Mesodermal cell (in vitro differentiated cells): ENCODE measurements around the gene YAE1.

Source experiments
- H3K27ac ChIP-seq: 2 replicates; pipeline ENCODE4 v1.7.0; 2013; ENCODE audit warnings: mild to moderate bottlenecking, low read depth, low read length, moderate library complexity; ENCODE audit not compliant: severe bottlenecking
- H3K36me3 ChIP-seq: 2 replicates; pipeline ENCODE4 v1.7.1; 2013; ENCODE audit warnings: mild to moderate bottlenecking, low read length, moderate library complexity; ENCODE audit not compliant: control insufficient read depth, insufficient read depth
- H3K4me1 ChIP-seq: one replicate; pipeline ENCODE4 v1.7.1; 2013; ENCODE audit warnings: mild to moderate bottlenecking, low read length; ENCODE audit not compliant: insufficient read depth, control insufficient read depth, poor library complexity, severe bottlenecking
- H3K4me3 ChIP-seq: 2 replicates; pipeline ENCODE4 v1.7.0; 2013; ENCODE audit warnings: low read length, control low read depth, mild to moderate bottlenecking; ENCODE audit not compliant: insufficient read depth, poor library complexity, severe bottlenecking; ENCODE audit errors: extremely low read depth
- H3K9me3 ChIP-seq: 2 replicates; pipeline ENCODE4 v1.7.1; 2013; ENCODE audit warnings: mild to moderate bottlenecking, low read length, moderate library complexity; ENCODE audit not compliant: control insufficient read depth
- WGBS, 2 experiments: methylation state at CpG; one replicate each; pipeline ENCODE4 v1.1.5; 2013; ENCODE audit warnings: missing lambda C conversion rate in 2 of 2; ENCODE audit not compliant: insufficient coverage in 2 of 2; 5-methylcytosine and 5-hydroxymethylcytosine counted together

The YAE1 gene

DNA sequence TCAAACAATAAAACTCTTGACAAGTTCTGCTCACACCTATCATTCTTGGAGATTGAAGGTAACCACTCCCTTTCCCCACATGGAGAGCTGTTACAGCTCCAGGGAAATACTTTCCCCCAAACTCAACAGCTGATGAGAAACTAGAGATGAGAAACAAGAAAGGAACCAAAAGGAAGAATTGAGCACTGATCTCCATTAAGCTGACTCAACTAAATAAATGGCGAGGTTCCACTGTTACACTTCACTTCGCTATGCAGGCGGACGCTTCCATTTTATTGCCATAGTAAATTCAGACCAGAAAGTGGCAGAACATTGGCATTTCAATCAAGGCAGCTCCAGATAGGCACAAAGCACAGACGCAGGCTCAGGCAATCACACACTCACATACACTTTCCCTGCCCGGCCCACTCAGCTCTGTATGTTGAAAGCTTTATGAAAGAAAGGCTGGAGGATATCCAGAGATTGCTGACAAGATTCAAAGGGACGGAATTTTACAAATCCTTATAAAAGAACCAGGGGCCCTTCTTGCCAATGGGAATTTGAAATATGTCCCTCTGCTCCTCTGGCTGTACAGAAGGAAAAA is 11.5 kb upstream of the YAE1 start:
- H3K27ac ChIP-seq, result no peak overlapping the region
- H3K9me3 ChIP-seq, result no peaks in the 10 kb centered on the region
- 88 to 98% methylated on average over 5 of the region's 7 CpGs for WGBS, 2 experiments
- no peak overlapping the region for H3K4me3 ChIP-seq
- H3K36me3 ChIP-seq, result no peaks in the 10 kb centered on the region
- no peaks in the 10 kb centered on the region for H3K4me1 ChIP-seq

GRCh38 chr7:39557222-39557621 is 9.0 kb upstream of the YAE1 start:
- Histone ChIP-seq H3K4me1 (peaks cover 5% of the 10 kb centered on the region), H3K4me3 (no peak overlapping the region), H3K9me3 (no peaks in the 10 kb centered on the region), H3K36me3 (no peaks in the 10 kb centered on the region), H3K27ac (no peak overlapping the region)
- no CpG with 5 or more reads among the region's 1 CpG for WGBS, 2 experiments

DNA sequence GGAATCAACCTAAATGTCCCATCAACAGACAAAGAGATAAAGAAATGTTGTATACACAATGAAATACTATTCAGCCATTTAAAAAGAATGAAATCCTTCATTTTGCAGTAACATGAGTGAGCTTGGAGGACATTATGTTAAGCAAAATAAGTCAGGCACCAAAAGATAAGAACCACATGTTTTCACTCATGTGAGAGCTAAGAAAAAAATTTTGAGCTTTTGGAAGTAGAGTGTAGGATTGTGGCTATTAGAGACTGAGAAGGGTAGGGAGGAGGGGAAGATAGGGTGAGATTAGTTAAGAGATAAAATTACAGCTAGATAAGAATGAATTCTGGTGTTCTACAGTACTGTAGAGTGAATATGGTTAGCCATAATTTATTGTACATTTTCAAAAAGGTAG is 8.3 kb upstream of the YAE1 start:
- H3K27ac ChIP-seq, result no peak overlapping the region
- peaks cover 5% of the 10 kb centered on the region for H3K4me1 ChIP-seq
- no peaks in the 10 kb centered on the region for H3K9me3 ChIP-seq
- no peak overlapping the region for H3K4me3 ChIP-seq
- H3K36me3 ChIP-seq, result no peaks in the 10 kb centered on the region

DNA sequence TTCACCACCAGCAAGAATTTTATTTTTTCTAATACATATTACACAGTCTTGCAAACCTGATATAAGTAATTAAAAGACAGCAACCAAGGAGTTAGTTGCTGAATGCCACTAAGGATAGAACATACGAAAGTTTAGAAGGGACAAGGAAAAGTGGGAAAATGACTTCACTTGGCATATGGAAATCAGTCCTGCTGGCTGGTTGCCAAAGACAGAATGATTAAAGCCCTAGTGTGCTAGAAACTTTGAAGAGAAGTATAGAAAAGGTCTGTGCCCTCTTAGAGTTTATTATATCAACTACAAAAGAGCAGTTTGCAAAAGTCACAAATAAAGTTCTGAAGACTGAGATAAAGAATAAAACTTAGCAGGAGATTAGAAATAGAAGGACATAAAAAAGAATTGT is 5.8 kb upstream of the YAE1 start:
- Histone ChIP-seq H3K4me3 (no peak overlapping the region), H3K27ac (no peak overlapping the region), H3K9me3 (no peaks in the 10 kb centered on the region), H3K36me3 (no peaks in the 10 kb centered on the region), H3K4me1 (peaks cover 5% of the 10 kb centered on the region)
- 86 to 89% methylated on average over 1 of the region's 1 CpG for WGBS, 2 experiments

GRCh38 chr7:39560997-39561396 is 5.2 kb upstream of the YAE1 start:
- no peak overlapping the region for H3K4me3 ChIP-seq
- no peak overlapping the region for H3K27ac ChIP-seq
- H3K9me3 ChIP-seq, result no peaks in the 10 kb centered on the region
- H3K4me1 ChIP-seq, result peaks cover 5% of the 10 kb centered on the region
- no peaks in the 10 kb centered on the region for H3K36me3 ChIP-seq
- 80% methylated on average over 1 of the region's 1 CpG; no CpG with 5 or more reads in 1 of the 2 experiments for WGBS, 2 experiments

GRCh38 chr7:39565538-39565937 is 666 bp upstream of the YAE1 start:
- WGBS, 2 experiments, result no CpG with 5 or more reads among the region's 4 CpGs
- peak overlapping the region; percentile 81 for H3K4me3 ChIP-seq
- peak overlapping the region; percentile 88 for H3K27ac ChIP-seq
- H3K9me3 ChIP-seq, result no peaks in the 10 kb centered on the region
- H3K36me3 ChIP-seq, result peaks cover 13% of the 10 kb centered on the region
- peaks cover 9% of the 10 kb centered on the region for H3K4me1 ChIP-seq

GRCh38 chr7:39567294-39567693 is 1.1 kb downstream of the YAE1 start:
- H3K36me3 ChIP-seq, result peaks cover 29% of the 10 kb centered on the region
- no CpG with 5 or more reads among the region's 2 CpGs for WGBS, 2 experiments
- H3K4me1 ChIP-seq, result peaks cover 4% of the 10 kb centered on the region
- no peak overlapping the region for H3K27ac ChIP-seq
- no peaks in the 10 kb centered on the region for H3K9me3 ChIP-seq
- H3K4me3 ChIP-seq, result peak overlapping the region; percentile 81

- Histone ChIP-seq H3K27ac (no peak overlapping the region), H3K4me1 (no peaks in the 10 kb centered on the region), H3K9me3 (no peaks in the 10 kb centered on the region), H3K36me3 (peaks cover 76% of the 10 kb centered on the region), H3K4me3 (no peak overlapping the region)
- WGBS, 2 experiments, result no CpG with 5 or more reads among the region's 2 CpGs
These were observed 8.6 kb downstream of the YAE1 start for GRCh38 chr7:39574673-39575349.

DNA sequence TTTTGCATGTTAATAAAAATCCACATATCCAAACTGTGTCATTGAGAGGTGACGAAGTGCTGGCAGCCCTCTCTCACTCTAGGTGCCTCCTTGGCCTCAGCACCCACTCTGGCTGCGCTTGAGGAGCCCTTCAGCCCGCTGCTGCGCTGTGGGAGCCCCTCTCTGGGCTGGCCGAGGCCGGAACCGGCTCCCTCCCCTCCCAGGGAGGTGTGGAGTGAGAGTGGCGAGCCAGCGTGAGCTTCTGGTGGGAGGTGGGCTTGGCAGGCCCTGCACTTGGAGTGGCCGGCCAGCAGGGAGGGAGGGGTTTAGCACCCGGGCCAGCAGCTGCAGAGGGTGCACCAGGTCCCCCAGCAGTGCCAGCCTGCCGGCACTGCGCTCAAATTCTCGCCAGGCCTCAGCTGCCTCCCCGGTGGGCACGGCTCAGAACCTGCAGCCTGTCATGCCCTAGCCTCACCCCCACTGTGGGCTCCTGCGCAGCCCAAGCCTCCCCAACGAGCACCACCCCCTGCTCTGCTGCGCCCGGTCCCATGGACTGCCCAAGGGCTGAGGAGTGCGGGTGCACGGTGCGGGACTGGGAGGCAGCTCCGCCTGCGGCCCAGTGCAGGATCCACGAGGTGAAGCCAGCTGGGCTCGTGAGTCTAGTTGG is 11.1 kb downstream of the YAE1 start:
- peaks cover 53% of the 10 kb centered on the region for H3K36me3 ChIP-seq
- H3K4me3 ChIP-seq, result no peak overlapping the region
- no peak overlapping the region for H3K27ac ChIP-seq
- 89 to 97% methylated on average over 16 to 18 of the region's 27 CpGs for WGBS, 2 experiments
- H3K4me1 ChIP-seq, result no peaks in the 10 kb centered on the region
- H3K9me3 ChIP-seq, result no peaks in the 10 kb centered on the region

GRCh38 chr7:39580149-39580874 is 14.1 kb downstream of the YAE1 start:
- WGBS, 2 experiments, result 8 to 14% methylated on average over 4 to 5 of the region's 8 CpGs
- Histone ChIP-seq H3K27ac (no peak overlapping the region), H3K4me1 (peaks cover 8% of the 10 kb centered on the region), H3K36me3 (peaks cover 30% of the 10 kb centered on the region), H3K4me3 (no peak overlapping the region), H3K9me3 (no peaks in the 10 kb centered on the region)
